T1000 (cell line): ENCODE results near the gene TMEM53.

ENCODE experiments used
- DNase-seq: peaks from one replicate; lab custom pipeline; 2025; ENCODE audit warnings: mixed read lengths; lab: John Stamatoyannopoulos, UW

TMEM53 gene

GRCh38 chr1:44698138-44698537 is 23.9 kb upstream of the TMEM53 start:
- no peak for DNase-seq

- no peak for DNase-seq
These were observed 22.6 kb upstream of the TMEM53 start for GRCh38 chr1:44696789-44697345.

GRCh38 chr1:44696101-44696500 is 21.8 kb upstream of the TMEM53 start:
- DNase-seq: no peak

DNA sequence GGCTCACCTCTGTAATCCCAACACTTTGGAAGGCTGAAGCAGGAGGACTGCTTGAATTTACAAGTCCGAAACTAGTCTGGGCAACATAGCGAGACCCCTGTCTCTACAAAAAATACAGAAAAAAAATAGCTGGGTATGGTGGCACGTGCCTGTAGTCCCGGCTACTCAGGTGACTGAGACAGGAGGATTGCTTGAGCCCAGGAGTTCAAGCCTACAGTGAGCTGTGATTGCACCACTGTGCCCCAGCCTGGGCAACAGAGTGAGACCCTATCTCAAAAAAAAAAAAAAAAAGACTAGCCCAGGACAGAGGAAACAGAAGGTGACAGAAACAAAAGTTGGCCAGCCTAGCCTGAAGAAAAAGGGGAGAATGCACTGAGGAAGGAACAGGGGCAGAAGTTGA is 21.4 kb upstream of the TMEM53 start:
- DNase-seq: no peak

- DNase-seq: no peak
These were observed 20.7 kb upstream of the TMEM53 start for GRCh38 chr1:44694863-44695478.

GRCh38 chr1:44693900-44694299 is 19.6 kb upstream of the TMEM53 start:
- DNase-seq: no peak

- DNase-seq: no peak
These were observed 18.9 kb upstream of the TMEM53 start for GRCh38 chr1:44693159-44693558.

DNA sequence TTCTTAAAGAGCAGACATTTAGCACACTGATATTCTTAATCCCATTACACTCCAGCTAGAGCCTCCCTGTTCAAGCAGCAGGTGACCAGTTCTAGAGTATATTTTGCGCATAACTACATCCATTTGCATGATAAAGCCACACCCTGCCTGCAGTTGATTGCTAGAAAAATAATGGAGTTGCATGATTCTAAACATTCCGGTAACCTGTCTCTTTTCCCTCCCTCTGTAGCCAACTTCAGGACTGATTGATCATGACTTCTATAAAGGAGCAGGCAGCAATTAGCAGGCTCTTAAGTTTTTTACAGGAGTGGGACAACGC is 15.1 kb upstream of the TMEM53 start:
- DNase-seq: no peak

DNA sequence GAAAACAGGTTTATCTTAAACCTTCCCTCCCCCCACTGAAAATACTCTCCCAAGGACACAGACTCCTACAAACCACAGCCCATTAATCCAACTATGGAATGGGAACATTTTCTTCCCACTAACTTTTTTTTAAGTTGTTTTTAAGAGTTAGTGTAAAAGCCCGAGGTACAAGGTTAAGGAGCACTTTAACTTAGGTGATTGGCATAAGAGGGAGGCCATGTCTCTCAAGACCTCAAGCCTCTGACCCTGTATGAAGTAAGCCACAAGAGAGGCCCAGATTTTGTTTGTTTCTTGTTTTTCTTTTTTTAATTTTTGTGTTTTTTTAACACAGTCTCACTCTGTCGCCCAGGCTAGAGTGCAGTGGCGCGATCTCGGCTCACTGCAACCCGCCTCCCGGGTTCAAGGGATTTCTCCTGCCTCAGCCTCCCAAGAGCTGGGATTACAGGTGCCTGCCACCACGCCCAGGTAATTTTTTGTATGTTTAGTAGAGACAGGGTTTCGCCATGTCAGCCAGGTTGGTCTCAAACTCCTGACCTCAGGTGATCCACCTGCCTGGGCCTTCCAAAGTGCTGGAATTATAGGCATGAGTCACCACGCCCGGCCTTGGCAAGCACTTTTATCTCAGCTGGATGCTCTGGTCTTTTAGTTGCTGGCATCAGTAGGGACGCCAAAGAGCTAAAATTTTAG is 14.6 kb upstream of the TMEM53 start:
- DNase-seq: no peak

DNA sequence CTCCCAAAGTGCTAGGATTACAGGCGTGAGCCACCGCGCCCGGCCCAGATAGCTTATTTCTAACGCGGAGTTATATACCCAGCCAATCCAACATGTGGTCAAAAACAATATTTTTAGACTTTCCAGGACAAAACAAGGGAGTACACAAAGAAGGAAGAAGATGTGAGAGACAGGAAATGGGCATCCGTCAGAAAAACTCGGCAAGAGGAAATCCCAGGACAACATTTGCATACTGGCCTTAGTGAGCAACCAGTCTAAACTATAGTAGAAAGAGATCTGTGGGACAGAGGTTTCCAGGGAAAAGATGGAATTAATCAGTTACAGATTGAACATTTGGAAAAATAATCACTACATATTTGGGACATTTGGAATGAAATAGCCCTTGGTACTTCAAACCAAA is 11.6 kb upstream of the TMEM53 start:
- DNase-seq: no peak

DNA sequence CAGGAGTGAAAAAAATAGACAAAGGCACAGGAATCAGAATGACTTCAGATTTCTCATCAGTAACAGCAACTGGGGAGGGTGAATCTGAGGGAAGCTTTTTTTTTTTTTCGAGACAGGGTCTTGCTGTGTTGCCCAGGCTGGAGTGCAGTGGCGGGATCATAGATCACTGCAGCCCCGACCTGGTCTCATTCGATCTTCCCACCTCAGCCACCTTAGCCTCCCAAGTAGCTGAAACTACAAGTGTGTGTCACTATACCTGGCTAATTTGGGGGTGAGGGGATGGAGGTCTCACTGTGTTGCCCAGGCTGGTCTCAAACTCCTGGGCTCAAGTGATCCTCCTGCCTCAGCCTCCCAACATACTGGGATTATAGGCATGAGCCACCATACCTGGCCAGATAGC is 10.9 kb upstream of the TMEM53 start:
- DNase-seq: no peak

GRCh38 chr1:44684525-44684924 is 10.2 kb upstream of the TMEM53 start:
- DNase-seq: no peak

DNA sequence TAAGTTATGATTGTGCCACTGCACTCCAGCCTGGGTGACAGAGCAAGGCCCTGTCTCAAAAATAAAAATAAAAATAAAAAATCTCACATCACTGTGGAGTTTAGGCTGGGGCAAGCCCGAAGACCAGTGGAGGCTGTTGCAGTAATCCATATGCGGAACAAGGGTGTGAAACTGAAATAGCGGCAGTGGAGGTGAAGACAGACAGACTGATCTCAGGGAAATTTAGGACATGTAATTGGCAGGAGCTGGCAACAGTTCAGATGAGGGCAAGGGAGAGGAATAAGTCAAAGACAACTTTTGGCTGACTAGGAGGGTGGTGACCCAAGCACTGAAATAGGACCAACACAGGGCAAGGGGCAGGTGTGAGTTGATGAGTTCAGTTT is 8.6 kb upstream of the TMEM53 start:
- DNase-seq: no peak

- no peak for DNase-seq
These were observed 7.9 kb upstream of the TMEM53 start for GRCh38 chr1:44681905-44682882.

DNA sequence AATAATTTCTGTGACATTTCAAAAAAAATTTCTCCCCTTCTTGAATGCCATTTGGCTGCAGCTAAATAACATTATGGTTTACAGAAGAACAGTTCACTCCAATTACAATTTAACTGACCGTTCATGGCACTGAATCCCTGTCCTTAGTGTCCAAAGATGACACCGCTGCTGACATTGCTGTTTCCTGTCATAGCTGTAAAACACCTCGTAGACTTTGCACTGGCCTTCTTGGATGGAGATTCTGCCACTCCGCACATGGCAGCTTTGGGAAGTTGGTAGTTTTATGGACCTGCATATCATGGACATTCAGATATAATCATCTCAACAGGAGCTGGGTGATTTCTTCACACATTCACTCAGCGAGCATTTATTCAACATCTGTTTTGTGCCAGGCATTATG is 5.2 kb upstream of the TMEM53 start:
- no peak for DNase-seq

DNA sequence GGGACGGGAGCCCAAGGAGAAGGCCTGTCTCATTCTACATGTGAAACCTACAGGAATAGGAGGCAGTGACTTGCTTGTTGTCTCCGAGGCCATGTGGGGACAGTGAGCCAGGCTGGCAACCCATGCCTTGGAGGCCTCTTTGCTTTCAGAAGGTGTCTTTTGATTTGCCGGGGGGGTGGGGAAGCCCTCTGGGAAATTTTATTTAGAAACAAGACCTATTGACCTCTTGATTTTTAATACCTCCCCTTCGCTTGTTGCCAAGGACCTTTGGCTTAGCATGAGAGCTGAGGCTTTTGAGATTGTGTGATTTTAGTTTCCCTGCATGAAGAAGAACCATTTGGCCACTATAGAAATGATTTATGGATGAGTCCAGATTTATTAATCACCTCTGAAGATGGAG is 4.3 kb upstream of the TMEM53 start:
- DNase-seq: no peak

GRCh38 chr1:44678120-44678519 is 3.8 kb upstream of the TMEM53 start:
- DNase-seq: no peak

GRCh38 chr1:44677201-44677766 is 3.0 kb upstream of the TMEM53 start:
- DNase-seq: no peak

DNA sequence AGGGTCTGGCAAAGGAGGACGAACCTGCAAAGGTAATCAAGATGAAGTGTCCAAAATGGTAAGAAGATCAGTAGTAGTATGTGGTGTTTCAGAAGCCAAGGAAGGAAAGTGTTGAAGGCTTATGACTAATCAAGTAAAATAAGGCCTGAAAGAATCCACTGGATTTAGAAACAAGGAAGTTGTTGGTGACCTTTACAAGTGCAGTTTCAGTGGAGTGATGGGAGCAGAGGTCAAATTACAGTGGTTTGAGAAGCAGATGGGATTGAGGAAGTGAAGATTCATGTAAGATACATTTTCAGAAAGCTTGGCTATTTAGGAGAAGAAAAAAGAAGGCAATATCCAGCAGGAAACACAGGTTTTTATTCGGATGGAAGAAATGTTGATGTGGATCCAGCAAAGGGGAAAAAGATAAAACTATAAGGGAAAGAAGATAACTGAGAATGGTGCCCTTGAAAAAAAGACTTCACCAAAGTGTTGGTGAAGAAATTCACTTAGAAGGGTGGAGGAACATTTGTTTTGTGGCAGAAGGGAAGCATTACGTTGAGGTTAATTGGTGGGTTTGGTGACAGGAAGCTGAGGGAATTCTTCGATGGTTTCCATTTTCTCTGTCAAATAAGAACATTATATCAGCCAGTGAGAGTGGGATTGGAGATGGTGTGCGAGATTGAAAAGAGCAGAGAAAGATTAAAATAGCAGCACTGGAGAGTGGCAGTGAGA is 2.4 kb upstream of the TMEM53 start:
- DNase-seq: no peak

DNA sequence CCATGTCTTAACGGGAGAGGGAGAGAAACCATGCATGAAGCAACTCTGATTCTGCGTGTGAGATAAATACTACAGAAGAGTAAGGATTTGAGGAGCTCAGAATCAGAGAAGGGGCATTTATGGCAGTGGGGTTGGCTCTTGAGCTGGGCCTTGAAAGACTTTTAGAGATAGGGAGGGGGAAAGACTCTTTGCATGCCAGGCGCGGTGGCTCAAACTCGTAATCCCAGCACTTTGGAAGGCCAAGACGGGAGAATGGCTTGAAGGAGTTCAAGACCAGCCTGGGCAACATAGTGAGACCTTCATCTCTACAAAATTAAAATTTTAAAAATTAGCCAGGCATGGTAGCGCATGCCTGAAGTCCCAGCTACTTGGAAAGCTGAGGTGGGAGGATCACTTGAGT is 905 bp upstream of the TMEM53 start:
- no peak for DNase-seq

- no peak for DNase-seq
These were observed 587 bp downstream of the TMEM53 start for GRCh38 chr1:44673675-44674112.
